Sigmoid colon (tissue), 7 donors: ENCODE measurements around the gene ZNF789. TPM values are rescaled to one million over a fixed set of nuclear protein-coding genes. Genes with fewer than 3 reads are reported as not detected.

ENCODE experiments used
- DNase-seq: peaks from one replicate; pipeline ENCODE4 v3.0.0-alpha.2; 2019
- H3K27ac ChIP-seq, 4 donors: fragments of 200-600 bp; sonication (generic); one replicate each; pipeline ENCODE4 v1.5.1; 2016 to 2019; ENCODE audit warnings: mild to moderate bottlenecking in 1 of 4
- H3K27me3 ChIP-seq, 3 donors: fragments of 200-600 bp; sonication (generic); one replicate each; pipeline ENCODE4 v1.5.1; 2019; ENCODE audit warnings: mild to moderate bottlenecking in 1 of 3
- H3K36me3 ChIP-seq, 4 donors: fragments of 200-600 bp; sonication (generic); one replicate each; pipeline ENCODE4 v1.5.1; 2016 to 2019
- H3K4me1 ChIP-seq, 4 donors: fragments of 200-600 bp; sonication (generic); one replicate each; pipeline ENCODE4 v1.5.1; 2017 to 2019
- H3K4me3 ChIP-seq, 4 donors: fragments of 200-600 bp; sonication (generic); one replicate each; pipeline ENCODE4 v1.5.1; 2017 to 2019; ENCODE audit warnings: mild to moderate bottlenecking in 2 of 4, moderate library complexity in 1 of 4
- H3K9me3 ChIP-seq, 4 donors: fragments of 200-600 bp in 3 of 4; sonication (generic) in 3 of 4; one replicate each; pipeline versions ENCODE4 v1.5.1 to v1.6.1; 2013 to 2019
- EP300 ChIP-seq, 4 donors: sonication (generic); formaldehyde crosslinking; IDR thresholded peaks; one replicate each; pipeline ENCODE4 v1.6.1; 2017; ENCODE audit warnings: antibody characterized with exemption in 4 of 4
- POLR2A ChIP-seq, 2 donors: fragments of 450-650 bp; IDR thresholded peaks; one replicate each; pipeline ENCODE4 v1.6.1; 2016; ENCODE audit warnings: antibody characterized with exemption in 2 of 2, mild to moderate bottlenecking in 2 of 2, moderate library complexity in 2 of 2
- POLR2AphosphoS5 ChIP-seq, 4 donors: sonication (generic); formaldehyde crosslinking; IDR thresholded peaks; one replicate each; pipeline ENCODE4 v1.6.1; 2017; ENCODE audit warnings: antibody characterized with exemption in 4 of 4
- WGBS, 2 donors: extraction: QIAGEN DNeasy Blood & Tissue Kit; methylation state at CpG; one replicate each; pipeline ENCODE4 v1.1.7; 2013; 5-methylcytosine and 5-hydroxymethylcytosine counted together
- intact Hi-C: fragments of 100-400 bp; cut with DNase I; formaldehyde crosslinking; loops from one replicate; pipeline ENCODE4 v1.15.1; 2023
- polyA plus RNA-seq, 3 donors: library from polyadenylated mRNA; stranded (reverse); fragments of 200-250 nt; gene quantifications; one replicate each; pipeline ENCODE4 v1.2.3, GENCODE V29; 2013
- total RNA-seq, 4 donors: library from RNA; depleted of rRNA; stranded (reverse); fragments of >200 nt; gene quantifications; one replicate each; pipeline ENCODE4 v1.1.0, GENCODE V29; 2016
- TF ChIP-seq, protein P1 (sequence below), 4 experiments: fragments of 450-650 bp in 3 of 4; fragments of 200-600 bp in 1 of 4; IDR thresholded peaks; one replicate each; pipeline ENCODE4 v1.5.1; 2016 to 2019; ENCODE audit warnings: antibody characterized with exemption in 4 of 4, mild to moderate bottlenecking in 3 of 4, moderate library complexity in 2 of 4
- donor health status: healthy with polysubstance abuse.
- donor health status: Bipolar disorder and iron deficiency.
- donor health status: healthy.

ZNF789 gene
- total and polyA plus RNA-seq, 7 donors, result 3.7 to 17.4 (median 6.4) TPM

DNA sequence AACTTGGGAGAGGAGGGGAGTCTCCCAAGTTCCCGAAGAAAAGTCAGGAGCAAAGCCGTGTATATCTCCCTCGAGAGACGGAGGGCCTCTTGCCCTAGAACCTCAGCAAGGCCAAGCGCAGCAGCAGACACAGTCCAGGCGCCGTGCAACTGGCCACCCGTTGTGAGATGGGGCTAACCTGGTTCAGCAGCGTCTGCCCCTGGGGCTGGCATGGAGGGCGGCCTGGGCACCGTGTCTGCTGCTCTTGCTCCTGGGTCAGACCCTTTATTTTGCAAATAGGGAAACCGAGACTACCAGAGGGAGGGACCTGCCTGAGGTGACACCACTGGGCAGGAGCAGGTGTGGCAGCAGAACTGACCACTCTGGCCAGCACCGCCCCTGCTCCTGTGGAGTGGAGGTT lies 20.1 kb upstream of the ZNF789 start:
- intact Hi-C loops, result no loop called here
- no peak overlapping the region for H3K4me3 ChIP-seq
- TF ChIP-seq POLR2AphosphoS5 (IDR thresholded peaks at IDR 0.05), result no peak
- TF ChIP-seq, protein P1, sequence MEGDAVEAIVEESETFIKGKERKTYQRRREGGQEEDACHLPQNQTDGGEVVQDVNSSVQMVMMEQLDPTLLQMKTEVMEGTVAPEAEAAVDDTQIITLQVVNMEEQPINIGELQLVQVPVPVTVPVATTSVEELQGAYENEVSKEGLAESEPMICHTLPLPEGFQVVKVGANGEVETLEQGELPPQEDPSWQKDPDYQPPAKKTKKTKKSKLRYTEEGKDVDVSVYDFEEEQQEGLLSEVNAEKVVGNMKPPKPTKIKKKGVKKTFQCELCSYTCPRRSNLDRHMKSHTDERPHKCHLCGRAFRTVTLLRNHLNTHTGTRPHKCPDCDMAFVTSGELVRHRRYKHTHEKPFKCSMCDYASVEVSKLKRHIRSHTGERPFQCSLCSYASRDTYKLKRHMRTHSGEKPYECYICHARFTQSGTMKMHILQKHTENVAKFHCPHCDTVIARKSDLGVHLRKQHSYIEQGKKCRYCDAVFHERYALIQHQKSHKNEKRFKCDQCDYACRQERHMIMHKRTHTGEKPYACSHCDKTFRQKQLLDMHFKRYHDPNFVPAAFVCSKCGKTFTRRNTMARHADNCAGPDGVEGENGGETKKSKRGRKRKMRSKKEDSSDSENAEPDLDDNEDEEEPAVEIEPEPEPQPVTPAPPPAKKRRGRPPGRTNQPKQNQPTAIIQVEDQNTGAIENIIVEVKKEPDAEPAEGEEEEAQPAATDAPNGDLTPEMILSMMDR (IDR thresholded peaks at IDR 0.05), result no peak
- H3K27me3 ChIP-seq, result no peaks in the 10 kb centered on the region
- DNase-seq, result no peak
- whole genome bisulfite sequencing, 2 donors, result 93 to 95% methylated on average over 13 of the region's 13 CpGs
- no peaks in the 10 kb centered on the region for H3K9me3 ChIP-seq
- H3K4me1 ChIP-seq, result no peaks in the 10 kb centered on the region
- peaks cover 35 to 100% (median 49%) of the 10 kb centered on the region in 4 donors for H3K36me3 ChIP-seq
- no peak overlapping the region for H3K27ac ChIP-seq

DNA sequence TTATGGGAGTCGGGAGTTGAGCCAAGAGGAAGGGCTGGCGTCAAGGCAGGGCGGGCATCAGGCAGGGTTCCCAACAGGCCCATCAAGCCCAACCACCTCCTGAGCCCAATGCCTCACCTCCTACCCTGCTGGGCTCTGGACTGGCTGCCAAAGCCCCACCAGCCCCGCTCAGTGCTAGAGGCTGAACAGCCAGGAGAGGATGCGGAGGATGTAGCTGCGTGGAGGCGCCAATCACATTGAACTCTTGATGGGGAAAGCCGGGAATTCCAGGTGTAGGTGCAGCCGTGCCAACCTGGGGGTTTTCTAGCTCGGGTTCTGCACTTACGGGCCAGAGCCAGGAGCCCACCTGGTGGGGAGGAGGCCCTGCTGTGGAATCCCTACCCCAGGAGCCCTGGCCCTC lies 19.6 kb upstream of the ZNF789 start:
- no peak overlapping the region for H3K27ac ChIP-seq
- TF ChIP-seq, protein P1 (IDR thresholded peaks at IDR 0.05), result no peak
- no peak for TF ChIP-seq EP300 (IDR thresholded peaks at IDR 0.05)
- TF ChIP-seq POLR2A (IDR thresholded peaks at IDR 0.05), result no peak
- no peak for TF ChIP-seq POLR2AphosphoS5 (IDR thresholded peaks at IDR 0.05)
- DNase-seq, result no peak
- H3K4me1 ChIP-seq, result no peaks in the 10 kb centered on the region
- no peak overlapping the region for H3K4me3 ChIP-seq
- 89 to 93% methylated on average over 11 of the region's 11 CpGs for WGBS, 2 donors
- no peaks in the 10 kb centered on the region for H3K27me3 ChIP-seq
- intact Hi-C loops, result no loop called here
- H3K36me3 ChIP-seq, result peaks cover 34 to 100% (median 49%) of the 10 kb centered on the region in 4 donors
- no peaks in the 10 kb centered on the region for H3K9me3 ChIP-seq

DNA sequence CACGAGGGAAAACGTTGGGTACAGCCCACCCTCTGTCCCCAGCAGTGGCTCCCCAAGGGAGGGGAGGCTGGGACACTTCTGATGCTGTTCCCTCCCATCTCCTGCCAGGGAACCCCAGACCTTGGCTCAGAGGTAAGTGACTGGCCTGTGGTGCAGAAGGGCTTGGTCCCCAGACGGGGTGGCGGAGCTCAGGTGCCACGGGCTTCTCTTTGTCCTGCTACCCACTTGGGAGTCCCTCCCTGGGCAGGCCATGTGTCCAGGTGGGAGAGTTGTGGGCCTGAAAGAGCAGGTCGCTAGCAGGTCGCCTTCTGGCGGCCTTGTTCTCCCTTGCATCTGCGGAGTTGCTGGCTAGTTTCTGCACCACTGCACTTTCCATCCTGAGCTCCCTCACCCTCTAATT lies 16.8 kb upstream of the ZNF789 start:
- H3K27ac ChIP-seq, result no peak overlapping the region
- TF ChIP-seq EP300 (IDR thresholded peaks at IDR 0.05) (no peak), POLR2AphosphoS5 (IDR thresholded peaks at IDR 0.05) (no peak), POLR2A (IDR thresholded peaks at IDR 0.05) (no peak)
- TF ChIP-seq, protein P1 (IDR thresholded peaks at IDR 0.05), result no peak
- WGBS, 2 donors, result 76 to 83% methylated on average over 9 of the region's 9 CpGs
- no peaks in the 10 kb centered on the region for H3K27me3 ChIP-seq
- H3K4me3 ChIP-seq, result no peak overlapping the region
- DNase-seq, result no peak
- peaks cover 9 to 91% (median 45%) of the 10 kb centered on the region in 4 donors for H3K36me3 ChIP-seq
- intact Hi-C loops, result no loop called here
- H3K4me1 ChIP-seq, result peaks cover 0 to 12% (median 3%) of the 10 kb centered on the region in 4 donors
- no peaks in the 10 kb centered on the region for H3K9me3 ChIP-seq

DNA sequence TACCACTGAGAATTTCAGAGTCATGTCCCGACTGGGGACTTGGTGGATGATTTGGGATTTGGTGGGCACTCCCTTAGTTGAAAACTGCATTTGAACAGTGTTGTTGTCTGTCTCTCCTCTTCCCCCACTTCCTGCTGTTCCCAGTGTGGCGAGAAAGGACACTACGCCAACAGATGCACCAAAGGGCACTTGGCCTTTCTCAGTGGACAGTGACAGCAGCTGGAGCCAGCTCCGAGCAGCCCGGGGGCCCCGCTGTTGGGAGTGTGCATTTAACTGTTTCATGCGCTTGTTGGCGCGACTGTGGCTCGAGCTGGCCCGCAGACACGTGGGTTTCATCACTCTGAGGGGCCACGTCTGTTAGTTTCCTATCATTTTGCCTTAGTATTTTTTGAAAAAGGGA lies 16.4 kb upstream of the ZNF789 start:
- peaks cover 9 to 87% (median 43%) of the 10 kb centered on the region in 4 donors for H3K36me3 ChIP-seq
- DNase-seq, result no peak
- no peak overlapping the region for H3K4me3 ChIP-seq
- no peak overlapping the region for H3K27ac ChIP-seq
- WGBS, 2 donors, result 76% methylated on average over 13 of the region's 13 CpGs
- TF ChIP-seq POLR2A (IDR thresholded peaks at IDR 0.05) (no peak), EP300 (IDR thresholded peaks at IDR 0.05) (no peak), POLR2AphosphoS5 (IDR thresholded peaks at IDR 0.05) (no peak)
- TF ChIP-seq, protein P1 (IDR thresholded peaks at IDR 0.05), result no peak
- no peaks in the 10 kb centered on the region for H3K27me3 ChIP-seq
- H3K4me1 ChIP-seq, result peaks cover 0 to 15% (median 4%) of the 10 kb centered on the region in 4 donors
- intact Hi-C loops, result no loop called here
- no peaks in the 10 kb centered on the region for H3K9me3 ChIP-seq

DNA sequence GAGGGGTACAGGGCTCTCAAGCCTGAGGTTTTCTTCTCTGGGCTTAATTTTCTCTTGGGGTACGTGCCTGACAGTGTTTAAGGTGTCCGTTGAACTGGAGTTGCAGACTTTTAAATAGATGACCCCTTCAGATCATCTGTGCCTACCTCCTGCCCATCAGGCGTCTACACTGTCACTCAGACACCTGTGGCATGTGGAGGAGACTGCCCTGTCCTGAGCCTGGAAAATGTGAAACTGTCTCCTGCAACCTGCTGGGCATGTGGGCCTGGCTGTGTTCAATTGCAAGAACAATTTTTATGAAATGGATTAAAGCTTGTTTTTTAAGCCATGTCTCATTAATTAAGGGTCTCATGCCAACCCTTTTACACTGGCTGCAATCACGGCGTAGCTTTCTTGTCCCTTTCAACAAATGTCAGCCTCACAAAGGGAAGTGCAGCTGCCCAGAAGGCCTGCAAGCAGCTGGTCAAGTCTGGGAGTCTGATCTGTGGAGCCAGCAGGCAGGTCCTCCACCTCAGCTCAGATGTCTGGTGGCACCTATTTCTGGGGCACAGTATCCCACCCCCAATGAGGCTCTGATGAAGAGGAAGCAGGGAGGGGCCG lies 15.5 kb upstream of the ZNF789 start:
- TF ChIP-seq, protein P1 (IDR thresholded peaks at IDR 0.05), result no peak
- TF ChIP-seq EP300 (IDR thresholded peaks at IDR 0.05) (no peak), POLR2A (IDR thresholded peaks at IDR 0.05) (no peak), POLR2AphosphoS5 (IDR thresholded peaks at IDR 0.05) (no peak)
- Histone ChIP-seq H3K27ac (no peak overlapping the region), H3K27me3 (no peaks in the 10 kb centered on the region), H3K4me1 (peaks cover 0 to 23% (median 8%) of the 10 kb centered on the region in 4 donors), H3K36me3 (peaks cover 9 to 78% (median 41%) of the 10 kb centered on the region in 4 donors), H3K9me3 (no peaks in the 10 kb centered on the region), H3K4me3 (no peak overlapping the region)
- DNase-seq, result no peak
- WGBS, 2 donors, result 84 to 85% methylated on average over 6 of the region's 6 CpGs
- intact Hi-C loops, result no loop called here
